HG03521 (cell line): ENCODE measurements around the gene EXOSC10.
"Not testable (repeated sequence)": the region's sequence is repeated elsewhere in the genome, so short reads cannot be mapped to it uniquely, and the experiment has no call there.

ENCODE experiments used
- ATAC-seq: cut with Tn5 transposase; IDR thresholded peaks from one replicate; pipeline ENCODE4 v1.9.1; 2021; ENCODE audit warnings: mild to moderate bottlenecking, moderate library complexity; ENCODE audit not compliant: unreplicated experiment

The EXOSC10 gene

GRCh38 chr1:11062965-11063401, 36.7 kb downstream of the EXOSC10 start:
- ATAC-seq, result no peak

GRCh38 chr1:11061652-11062365, 37.9 kb downstream of the EXOSC10 start:
- ATAC-seq, result no peak

DNA sequence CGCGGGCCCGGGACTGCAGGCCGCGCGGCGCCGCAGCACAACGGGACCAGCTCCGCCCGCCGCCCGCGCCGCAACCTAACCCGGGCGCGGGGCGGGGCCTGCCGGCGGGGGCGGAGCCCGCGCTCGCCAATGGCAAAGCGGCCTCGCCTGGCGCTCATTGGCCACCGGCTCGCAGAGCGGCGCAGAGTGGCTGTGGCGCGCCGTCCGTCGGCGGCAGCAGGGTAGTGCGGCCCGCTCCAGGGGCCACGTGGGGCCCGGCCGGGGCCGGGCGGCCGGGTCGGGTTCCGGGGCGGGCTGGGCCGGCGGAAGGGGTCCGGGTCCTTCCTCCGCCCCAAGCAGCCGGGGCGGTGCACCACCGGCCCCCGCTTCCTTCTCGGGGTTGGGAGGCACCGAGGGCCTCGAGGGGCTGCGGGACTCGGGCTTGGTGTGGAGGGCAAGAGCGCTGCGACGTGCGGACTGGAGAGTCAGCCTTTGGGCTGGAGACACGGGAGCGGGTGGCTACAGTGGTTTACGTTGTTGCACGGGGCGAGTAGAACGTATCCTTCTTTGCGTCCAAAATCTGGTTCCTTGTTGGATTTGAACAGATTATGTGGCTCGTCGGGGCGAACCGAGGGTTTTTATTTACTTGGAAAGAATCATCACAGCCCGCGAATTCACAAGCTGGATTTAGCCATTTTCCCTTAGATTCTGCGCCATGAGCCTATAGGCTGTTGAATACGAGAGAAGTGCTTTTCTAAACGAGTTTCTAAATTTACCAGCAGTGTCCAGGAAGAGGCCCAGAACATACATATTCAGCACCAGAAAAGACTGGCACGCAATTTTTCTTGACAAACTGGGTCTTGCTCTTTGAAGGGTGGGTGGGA, 39.5 kb downstream of the EXOSC10 start, which contains the start of gene SRM:
TSS of gene SRM (minus strand) at position 51 of the 863 bp plus-strand sequence. CDS start 75 bp downstream, outside the sequence.
- ATAC-seq, result peak; percentile 92

DNA sequence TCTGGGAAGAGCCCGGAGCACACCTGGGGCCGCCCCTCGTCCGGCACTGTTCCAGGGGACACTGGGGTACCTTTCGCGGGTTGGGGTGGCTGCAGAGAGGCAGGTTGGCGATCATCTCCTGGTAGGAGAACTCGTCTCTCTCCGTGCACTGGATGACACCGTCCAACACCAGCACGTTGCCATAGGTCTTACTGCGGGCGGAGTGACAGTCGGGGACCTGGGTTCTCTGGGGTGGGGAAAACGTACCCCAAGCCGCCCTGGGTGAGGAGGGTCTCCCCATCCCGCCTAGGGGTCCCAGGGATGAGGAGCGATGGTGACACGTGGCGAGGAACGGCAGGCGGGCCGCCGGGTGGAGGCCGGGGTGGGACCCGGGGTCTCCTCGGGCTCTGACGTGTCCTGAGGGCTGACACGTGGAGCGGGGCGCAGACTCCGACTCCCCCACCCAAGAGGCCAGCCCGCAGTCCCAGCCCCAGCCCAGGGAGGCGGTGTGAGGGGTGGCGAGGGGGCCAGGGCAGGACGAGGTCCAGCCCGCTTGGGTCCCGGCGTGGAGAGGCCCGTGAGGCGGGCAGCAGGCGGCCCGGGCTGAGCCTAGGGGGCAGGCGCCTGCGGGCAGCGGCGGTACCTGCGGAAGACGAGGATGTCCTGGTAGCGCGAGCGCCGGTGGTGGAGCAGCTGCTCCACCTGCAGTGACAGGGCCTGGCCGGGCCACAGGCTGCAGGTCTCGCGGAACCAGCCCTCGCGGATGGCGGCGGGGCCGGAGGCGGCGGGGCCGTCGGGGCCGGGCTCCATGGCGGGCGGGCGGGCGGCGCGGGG, 40.3 kb downstream of the EXOSC10 start:
- peak; percentile 20 for ATAC-seq

DNA sequence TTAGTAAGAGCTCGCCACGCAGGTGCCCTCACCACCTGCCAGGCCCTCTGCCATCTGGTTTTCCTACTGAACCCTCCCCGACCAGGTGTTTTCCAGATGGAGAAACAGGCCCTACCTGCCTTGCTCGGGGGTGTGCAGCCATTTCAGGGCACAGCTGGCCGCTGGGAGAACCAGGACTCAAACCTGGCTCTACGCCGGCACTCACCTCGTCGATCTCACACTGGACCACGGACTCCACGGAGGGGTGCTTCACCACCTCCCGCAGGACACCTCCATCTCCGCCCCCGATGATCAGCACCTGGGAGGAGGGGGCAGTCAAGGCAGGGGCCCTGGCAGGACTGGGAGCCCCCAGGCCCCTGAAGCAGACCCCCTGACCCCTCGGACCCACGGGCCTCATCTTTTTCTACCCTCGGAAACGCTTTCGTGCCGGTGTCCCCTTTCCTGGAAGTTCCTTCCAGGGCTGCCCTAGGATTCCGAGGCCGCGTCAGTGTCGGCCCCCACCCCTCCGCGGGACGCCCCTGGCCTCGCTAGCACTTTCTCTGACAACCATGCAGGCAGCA, 41.0 kb downstream of the EXOSC10 start:
- no peak for ATAC-seq

GRCh38 chr1:11058026-11058425, 41.6 kb downstream of the EXOSC10 start:
- no peak for ATAC-seq

GRCh38 chr1:11057477-11057876, 42.2 kb downstream of the EXOSC10 start:
- ATAC-seq, result no peak

DNA sequence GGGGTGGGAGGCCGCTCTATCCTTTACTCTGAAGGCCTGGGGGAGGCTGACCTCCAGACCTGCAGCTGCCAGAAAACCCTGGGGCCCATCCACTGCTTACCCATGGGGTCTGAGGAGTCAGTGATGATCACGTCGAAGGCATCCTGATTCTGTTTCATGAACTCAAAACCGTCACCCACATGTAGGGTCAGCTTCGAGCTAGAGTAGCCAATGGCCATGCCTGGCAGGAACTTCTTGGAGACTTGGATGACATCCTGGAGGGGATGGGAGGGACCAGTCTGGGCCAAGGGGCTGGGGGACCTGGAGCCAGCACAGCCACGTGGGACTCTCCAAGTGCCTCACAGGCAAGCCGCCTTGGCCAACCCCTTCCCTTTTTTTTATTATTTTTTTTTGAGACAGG, 43.2 kb downstream of the EXOSC10 start:
- ATAC-seq, result no peak

- ATAC-seq, result no peak
Observed at GRCh38 chr1:11055676-11056075, 44.0 kb downstream of the EXOSC10 start.

- no peak for ATAC-seq
Observed at GRCh38 chr1:11054666-11055065, 45.0 kb downstream of the EXOSC10 start.

DNA sequence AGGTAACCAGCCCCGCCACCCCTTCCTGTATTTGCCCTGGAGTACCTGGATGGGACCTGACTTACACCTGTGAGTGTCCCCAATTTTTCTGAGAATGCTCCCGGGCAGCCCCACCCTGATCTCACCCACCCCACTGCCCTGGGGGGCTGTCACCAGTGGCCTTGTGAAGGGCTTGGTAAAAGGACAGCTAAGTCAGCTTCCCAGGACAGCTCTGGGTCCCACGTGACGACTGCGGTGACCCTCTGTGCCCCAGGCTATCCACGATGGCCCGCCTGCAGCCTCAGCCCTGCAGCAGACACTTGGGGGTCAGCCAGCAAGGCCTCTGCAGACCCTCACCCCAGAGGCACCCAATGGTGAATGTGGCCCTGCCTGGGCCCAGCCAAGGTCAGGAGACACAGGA, 45.5 kb downstream of the EXOSC10 start:
- no peak for ATAC-seq

DNA sequence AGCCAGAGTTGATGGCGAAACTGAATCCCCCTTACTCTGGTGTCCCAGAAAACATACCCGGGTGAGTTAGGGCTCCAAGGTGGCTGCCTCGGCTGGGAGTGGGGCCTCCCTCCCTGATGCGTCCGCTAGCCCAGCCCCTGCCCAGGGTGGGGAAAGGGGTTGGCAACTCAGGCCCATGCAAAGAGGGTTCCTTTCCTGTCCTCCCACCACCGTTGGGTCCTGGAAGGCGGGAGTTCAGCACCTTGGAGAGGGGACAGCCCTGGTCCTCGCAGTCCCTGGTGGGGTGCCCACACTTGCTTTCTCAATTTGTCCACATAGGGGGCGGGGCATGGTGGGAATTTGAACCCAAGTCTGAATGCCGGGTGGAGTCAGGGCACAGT, 45.9 kb downstream of the EXOSC10 start:
- ATAC-seq, result no peak

DNA sequence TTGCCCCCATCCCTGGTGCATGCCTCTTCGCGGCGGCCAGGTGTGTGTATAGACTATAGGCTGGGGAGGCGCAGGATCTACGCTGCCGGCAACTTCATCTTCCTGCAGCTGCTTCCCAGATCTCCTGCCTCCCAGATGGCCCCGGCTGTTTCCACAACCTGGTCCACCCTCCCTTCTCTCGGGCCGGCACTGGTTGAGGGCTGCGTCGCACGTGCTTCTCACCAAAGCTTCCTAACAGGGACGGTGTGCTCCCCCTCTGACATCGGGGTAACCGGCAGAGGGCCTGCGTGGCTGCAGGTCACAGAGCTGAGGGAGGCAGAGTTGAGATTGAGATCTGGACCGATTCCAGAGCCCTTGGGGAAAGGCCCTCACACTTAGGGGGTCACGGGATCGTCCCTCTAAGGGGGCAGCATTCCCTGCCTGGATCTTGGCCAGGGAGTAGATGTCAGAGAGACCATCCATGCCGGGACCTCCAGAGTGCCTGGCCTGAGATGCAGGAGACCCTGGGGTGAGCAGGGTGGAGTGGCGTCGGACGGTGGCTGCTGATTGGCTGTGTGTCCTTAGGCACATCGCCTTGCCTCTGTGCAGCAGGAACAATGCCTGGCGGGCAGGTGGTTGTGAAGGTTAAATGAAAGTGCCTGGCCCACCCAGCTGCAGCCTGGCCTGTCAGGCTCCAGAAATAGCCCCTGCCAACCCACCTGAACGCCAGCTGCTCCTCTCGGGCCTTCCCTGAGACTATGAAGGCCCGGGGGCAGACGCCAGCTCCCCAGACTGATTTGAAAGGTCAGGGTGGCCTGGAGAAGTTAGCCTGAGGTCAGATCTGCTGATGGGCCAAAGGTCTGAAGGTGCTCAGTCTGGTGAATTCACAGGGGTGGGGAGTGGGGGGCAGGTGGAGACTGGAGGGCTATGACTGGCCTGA, 46.6 kb downstream of the EXOSC10 start:
- ATAC-seq, result no peak

DNA sequence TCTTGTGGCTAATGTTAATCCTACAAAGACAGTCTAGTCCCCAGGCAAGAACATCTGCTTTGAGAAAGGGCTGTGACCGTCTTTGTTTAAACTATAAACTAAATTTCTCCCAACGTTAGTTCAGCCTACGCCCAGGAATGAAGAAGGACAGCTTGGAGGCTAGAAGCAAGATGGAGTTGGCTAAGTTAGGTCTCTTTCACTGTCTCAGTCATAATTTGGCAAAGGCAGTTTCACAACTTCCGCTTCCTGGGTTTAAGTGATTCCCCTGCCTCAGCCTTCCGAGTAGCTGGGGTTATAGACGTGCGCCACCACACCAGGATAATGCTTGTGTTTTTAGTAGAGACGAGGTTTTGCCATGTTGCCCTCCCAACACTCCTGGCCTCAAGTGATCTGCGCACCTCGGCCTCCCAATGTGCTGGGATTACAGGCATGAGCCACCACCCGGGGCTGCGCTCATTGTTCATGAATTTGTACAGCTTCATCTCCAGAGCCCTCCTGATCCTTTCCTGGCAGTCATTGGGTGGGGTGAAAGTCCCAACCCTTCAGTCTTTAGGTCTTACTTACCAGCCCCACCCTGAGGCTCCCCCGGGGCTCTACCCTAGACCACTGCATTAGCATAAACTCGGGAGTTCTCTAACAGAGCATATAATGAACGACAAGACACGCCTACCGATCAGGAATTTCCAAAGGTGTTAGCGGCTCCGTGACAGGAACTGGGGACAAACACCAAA, 47.7 kb downstream of the EXOSC10 start:
- no peak for ATAC-seq

DNA sequence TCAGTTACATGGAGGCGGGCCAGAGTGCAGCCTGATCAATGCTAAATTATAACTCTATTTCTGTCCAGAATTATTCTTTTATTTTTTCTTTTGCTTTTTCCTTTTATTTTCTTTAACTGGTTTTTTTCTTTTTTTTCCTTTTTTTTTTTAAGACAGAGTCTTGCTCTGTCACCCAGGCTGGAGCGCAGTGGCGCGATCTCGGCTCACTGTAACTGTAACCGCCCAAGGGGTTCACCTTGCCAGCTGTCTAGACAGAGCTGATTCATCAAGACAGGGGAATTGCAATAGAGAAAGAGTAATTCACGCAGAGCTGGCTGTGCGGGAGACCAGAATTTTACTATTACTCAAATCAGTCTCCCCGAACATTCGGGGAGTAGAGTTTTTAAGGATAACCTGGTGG, 48.5 kb downstream of the EXOSC10 start:
- not testable (repeated sequence) for ATAC-seq

DNA sequence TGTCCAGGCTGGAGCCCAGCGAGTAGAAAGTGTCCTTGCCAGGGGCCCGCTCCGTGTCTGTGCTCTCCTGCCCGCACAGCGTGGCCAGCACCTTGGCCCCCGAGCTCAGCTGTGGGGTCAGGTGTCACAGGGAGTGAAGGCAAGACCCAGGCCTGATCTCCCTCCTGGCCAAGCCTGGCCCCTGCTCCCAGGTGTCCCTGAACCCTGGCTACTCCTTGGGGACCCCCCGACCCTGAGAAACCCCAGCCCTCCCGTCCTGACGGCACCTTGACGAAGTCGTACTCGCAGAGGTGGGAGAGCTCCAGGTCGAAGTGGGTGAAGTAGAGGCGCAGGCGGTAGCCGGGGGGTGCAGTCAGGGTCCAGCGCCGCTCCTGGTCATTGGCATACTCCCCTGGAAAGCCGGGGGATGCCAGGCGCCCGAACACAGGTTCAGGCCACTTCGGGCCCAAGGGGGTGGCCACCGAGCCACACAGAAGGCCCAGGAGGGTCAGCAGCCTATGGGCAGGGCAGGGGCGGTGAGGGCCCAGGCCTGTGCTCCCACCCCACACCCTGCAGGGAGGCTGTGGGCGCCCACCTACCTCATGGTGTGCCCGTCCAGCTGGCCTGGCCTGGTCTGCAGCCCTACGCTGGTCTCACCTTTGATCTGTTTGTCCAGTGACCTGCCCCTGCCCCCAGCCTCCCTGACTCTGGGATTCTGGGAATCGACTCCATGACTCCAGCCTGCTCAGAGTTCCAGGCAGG, 52.9 kb downstream of the EXOSC10 start, which contains the start of gene MASP2:
TSS of gene MASP2 (minus strand) at position 615 of the 741 bp plus-strand sequence. CDS start at position 583, 32 bp downstream.
- ATAC-seq, result no peak

DNA sequence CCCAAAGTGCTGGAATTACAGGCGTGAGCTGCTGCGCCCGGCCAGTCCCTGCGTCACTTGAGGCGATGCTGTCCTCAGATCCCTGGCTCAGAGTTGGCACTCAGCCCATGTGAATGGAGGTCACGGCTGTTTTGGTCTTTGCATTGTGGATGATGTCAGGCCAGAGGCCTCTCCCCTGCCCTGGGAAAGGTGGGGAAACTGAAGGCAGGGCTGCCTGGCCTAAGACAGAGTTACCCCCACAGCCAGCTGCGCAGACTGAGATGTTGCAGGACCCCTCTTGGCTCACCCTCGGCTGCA, 53.5 kb downstream of the EXOSC10 start:
- no peak for ATAC-seq

- ATAC-seq, result no peak
Observed at GRCh38 chr1:11045428-11046269, 54.0 kb downstream of the EXOSC10 start.
